ENCODE results near the gene AURKB.
"Not testable (repeated sequence)": the region's sequence is repeated elsewhere in the genome, so short reads cannot be mapped to it uniquely, and the experiment has no call there.

GRCh38 chr17:8170186-8170585, 40.2 kb downstream of the AURKB start:
- not testable (repeated sequence) for TF ChIP-seq EP300 (IDR thresholded peaks at IDR 0.05; ENCODE audit: low read depth); POLR2A (IDR thresholded peaks at IDR 0.05); POLR2AphosphoS5 (IDR thresholded peaks at IDR 0.05)
- TF ChIP-seq, protein P1, sequence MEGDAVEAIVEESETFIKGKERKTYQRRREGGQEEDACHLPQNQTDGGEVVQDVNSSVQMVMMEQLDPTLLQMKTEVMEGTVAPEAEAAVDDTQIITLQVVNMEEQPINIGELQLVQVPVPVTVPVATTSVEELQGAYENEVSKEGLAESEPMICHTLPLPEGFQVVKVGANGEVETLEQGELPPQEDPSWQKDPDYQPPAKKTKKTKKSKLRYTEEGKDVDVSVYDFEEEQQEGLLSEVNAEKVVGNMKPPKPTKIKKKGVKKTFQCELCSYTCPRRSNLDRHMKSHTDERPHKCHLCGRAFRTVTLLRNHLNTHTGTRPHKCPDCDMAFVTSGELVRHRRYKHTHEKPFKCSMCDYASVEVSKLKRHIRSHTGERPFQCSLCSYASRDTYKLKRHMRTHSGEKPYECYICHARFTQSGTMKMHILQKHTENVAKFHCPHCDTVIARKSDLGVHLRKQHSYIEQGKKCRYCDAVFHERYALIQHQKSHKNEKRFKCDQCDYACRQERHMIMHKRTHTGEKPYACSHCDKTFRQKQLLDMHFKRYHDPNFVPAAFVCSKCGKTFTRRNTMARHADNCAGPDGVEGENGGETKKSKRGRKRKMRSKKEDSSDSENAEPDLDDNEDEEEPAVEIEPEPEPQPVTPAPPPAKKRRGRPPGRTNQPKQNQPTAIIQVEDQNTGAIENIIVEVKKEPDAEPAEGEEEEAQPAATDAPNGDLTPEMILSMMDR (IDR thresholded peaks at IDR 0.05) = not testable (repeated sequence)
